ENCODE results near the gene MOGAT3. TPM values are rescaled to one million over a fixed set of nuclear protein-coding genes. Genes with fewer than 3 reads are reported as not detected.

The MOGAT3 gene
- total and polyA plus RNA-seq, 9 of the 15 experiments (the other 6 are each of a cell fraction or from before 2014, with no cell fraction given) = 0.07 to 0.17 (median 0.13) TPM; not detected in 6

DNA sequence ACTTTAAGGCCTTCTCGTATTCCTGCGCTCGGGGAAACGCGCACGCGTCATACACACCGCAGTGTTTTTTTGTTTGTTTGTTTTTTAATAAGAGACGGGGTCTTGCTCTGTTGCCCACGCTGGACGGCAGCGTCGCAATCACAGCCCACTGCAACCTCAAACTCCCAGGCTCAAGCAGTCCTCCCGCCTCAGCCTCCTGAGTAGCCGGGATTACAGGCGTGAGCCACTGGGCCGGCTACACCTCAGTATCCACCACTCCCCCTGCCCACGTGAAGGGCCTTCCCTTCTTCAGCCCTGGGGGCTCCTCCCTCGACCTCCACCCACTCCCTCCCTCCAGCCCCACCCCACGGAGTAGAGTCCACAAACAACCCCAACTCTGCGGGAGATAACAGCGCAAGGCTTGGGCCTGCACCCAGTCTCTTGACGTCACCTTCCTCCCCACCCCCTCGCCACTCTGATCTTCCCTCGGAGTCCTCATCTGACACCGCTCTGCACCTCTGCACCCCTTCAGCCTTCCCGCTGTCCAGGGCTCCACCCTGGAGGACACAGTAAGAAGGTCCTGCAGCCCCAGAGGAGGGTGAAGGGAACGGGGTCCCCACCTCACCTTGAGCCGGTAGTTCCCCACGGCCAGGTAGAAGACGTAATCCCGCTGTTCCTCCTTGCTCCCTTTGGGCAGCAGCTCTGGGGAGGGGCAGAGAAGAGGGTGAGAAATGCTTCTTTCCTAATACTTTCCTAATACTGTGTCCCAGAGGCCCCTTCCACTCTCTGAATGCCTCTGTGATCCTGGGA, 39.6 kb upstream of the MOGAT3 start (continued):
- TF ChIP-seq, protein P1, sequence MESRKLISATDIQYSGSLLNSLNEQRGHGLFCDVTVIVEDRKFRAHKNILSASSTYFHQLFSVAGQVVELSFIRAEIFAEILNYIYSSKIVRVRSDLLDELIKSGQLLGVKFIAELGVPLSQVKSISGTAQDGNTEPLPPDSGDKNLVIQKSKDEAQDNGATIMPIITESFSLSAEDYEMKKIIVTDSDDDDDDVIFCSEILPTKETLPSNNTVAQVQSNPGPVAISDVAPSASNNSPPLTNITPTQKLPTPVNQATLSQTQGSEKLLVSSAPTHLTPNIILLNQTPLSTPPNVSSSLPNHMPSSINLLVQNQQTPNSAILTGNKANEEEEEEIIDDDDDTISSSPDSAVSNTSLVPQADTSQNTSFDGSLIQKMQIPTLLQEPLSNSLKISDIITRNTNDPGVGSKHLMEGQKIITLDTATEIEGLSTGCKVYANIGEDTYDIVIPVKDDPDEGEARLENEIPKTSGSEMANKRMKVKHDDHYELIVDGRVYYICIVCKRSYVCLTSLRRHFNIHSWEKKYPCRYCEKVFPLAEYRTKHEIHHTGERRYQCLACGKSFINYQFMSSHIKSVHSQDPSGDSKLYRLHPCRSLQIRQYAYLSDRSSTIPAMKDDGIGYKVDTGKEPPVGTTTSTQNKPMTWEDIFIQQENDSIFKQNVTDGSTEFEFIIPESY (CRISPR knock-in tag; IDR thresholded peaks at IDR 0.05) = peak; percentile 85; the same call in 1 of the 2 replicates
- TF ChIP-seq ATF1 (CRISPR knock-in tag; IDR thresholded peaks at IDR 0.05) (no peak), ATF1 (tag; IDR thresholded peaks at IDR 0.05) (peak; percentile 92), MTA2 (IDR thresholded peaks at IDR 0.05; ENCODE audit: low read depth) (peak; percentile 38; the same call in 1 of the 2 replicates), ZNF778 (CRISPR knock-in tag; IDR thresholded peaks at IDR 0.05) (no peak), ETS2 (tag; IDR thresholded peaks at IDR 0.05; ENCODE audit: borderline replicate concordance, poor library complexity, severe bottlenecking) (no peak), CBFA2T2 (conservative IDR thresholded peaks at IDR 0.05) (0 out of 2 replicates have a peak, but pooled peaks have one; percentile 27), EP300 (IDR thresholded peaks at IDR 0.05; ENCODE audit: low read length) (peak; percentile 16; the same call in 1 of the 2 replicates), NCOR1 (IDR thresholded peaks at IDR 0.05) (peak; percentile 61), SMAD1 (IDR thresholded peaks at IDR 0.05; ENCODE audit: low read depth, low read length, partially characterized antibody) (no peak), ZNF780A (CRISPR knock-in tag; IDR thresholded peaks at IDR 0.05) (no peak), TRIM28 (IDR thresholded peaks at IDR 0.05) (no peak)
- TF ChIP-seq, protein P2, sequence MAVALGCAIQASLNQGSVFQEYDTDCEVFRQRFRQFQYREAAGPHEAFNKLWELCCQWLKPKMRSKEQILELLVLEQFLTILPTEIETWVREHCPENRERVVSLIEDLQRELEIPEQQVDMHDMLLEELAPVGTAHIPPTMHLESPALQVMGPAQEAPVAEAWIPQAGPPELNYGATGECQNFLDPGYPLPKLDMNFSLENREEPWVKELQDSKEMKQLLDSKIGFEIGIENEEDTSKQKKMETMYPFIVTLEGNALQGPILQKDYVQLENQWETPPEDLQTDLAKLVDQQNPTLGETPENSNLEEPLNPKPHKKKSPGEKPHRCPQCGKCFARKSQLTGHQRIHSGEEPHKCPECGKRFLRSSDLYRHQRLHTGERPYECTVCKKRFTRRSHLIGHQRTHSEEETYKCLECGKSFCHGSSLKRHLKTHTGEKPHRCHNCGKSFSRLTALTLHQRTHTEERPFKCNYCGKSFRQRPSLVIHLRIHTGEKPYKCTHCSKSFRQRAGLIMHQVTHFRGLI (CRISPR knock-in tag; IDR thresholded peaks at IDR 0.05) = no peak
- TF ChIP-seq, protein P3, sequence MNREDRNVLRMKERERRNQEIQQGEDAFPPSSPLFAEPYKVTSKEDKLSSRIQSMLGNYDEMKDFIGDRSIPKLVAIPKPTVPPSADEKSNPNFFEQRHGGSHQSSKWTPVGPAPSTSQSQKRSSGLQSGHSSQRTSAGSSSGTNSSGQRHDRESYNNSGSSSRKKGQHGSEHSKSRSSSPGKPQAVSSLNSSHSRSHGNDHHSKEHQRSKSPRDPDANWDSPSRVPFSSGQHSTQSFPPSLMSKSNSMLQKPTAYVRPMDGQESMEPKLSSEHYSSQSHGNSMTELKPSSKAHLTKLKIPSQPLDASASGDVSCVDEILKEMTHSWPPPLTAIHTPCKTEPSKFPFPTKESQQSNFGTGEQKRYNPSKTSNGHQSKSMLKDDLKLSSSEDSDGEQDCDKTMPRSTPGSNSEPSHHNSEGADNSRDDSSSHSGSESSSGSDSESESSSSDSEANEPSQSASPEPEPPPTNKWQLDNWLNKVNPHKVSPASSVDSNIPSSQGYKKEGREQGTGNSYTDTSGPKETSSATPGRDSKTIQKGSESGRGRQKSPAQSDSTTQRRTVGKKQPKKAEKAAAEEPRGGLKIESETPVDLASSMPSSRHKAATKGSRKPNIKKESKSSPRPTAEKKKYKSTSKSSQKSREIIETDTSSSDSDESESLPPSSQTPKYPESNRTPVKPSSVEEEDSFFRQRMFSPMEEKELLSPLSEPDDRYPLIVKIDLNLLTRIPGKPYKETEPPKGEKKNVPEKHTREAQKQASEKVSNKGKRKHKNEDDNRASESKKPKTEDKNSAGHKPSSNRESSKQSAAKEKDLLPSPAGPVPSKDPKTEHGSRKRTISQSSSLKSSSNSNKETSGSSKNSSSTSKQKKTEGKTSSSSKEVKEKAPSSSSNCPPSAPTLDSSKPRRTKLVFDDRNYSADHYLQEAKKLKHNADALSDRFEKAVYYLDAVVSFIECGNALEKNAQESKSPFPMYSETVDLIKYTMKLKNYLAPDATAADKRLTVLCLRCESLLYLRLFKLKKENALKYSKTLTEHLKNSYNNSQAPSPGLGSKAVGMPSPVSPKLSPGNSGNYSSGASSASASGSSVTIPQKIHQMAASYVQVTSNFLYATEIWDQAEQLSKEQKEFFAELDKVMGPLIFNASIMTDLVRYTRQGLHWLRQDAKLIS (CRISPR knock-in tag; IDR thresholded peaks at IDR 0.05) = no peak
- TF ChIP-seq, protein P4, sequence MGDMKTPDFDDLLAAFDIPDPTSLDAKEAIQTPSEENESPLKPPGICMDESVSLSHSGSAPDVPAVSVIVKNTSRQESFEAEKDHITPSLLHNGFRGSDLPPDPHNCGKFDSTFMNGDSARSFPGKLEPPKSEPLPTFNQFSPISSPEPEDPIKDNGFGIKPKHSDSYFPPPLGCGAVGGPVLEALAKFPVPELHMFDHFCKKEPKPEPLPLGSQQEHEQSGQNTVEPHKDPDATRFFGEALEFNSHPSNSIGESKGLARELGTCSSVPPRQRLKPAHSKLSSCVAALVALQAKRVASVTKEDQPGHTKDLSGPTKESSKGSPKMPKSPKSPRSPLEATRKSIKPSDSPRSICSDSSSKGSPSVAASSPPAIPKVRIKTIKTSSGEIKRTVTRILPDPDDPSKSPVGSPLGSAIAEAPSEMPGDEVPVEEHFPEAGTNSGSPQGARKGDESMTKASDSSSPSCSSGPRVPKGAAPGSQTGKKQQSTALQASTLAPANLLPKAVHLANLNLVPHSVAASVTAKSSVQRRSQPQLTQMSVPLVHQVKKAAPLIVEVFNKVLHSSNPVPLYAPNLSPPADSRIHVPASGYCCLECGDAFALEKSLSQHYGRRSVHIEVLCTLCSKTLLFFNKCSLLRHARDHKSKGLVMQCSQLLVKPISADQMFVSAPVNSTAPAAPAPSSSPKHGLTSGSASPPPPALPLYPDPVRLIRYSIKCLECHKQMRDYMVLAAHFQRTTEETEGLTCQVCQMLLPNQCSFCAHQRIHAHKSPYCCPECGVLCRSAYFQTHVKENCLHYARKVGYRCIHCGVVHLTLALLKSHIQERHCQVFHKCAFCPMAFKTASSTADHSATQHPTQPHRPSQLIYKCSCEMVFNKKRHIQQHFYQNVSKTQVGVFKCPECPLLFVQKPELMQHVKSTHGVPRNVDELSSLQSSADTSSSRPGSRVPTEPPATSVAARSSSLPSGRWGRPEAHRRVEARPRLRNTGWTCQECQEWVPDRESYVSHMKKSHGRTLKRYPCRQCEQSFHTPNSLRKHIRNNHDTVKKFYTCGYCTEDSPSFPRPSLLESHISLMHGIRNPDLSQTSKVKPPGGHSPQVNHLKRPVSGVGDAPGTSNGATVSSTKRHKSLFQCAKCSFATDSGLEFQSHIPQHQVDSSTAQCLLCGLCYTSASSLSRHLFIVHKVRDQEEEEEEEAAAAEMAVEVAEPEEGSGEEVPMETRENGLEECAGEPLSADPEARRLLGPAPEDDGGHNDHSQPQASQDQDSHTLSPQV (IDR thresholded peaks at IDR 0.05) = 0 out of 2 replicates have a peak, but pooled peaks have one; percentile 35

Data from K562 (cell line).